Panc1 (cell line): ENCODE results near the gene MS4A15. TPM values are rescaled to one million over a fixed set of nuclear protein-coding genes. Genes with fewer than 3 reads are reported as not detected.
"Not testable (repeated sequence)": the region's sequence is repeated elsewhere in the genome, so short reads cannot be mapped to it uniquely, and the experiment has no call there.

Source experiments
- ATAC-seq: fragments of 200-7000 bp; cut with Tn5 transposase; 2 replicates; pipeline ENCODE4 v1.9.1; 2020; ENCODE audit warnings: mild to moderate bottlenecking, moderate library complexity
- BruUV-seq: library from RNA; stranded (reverse); fragments of 400-500 nt; replicated peaks from 2 replicates; lab custom pipeline; 2021; lab: Mats Ljungman, UMichigan
- CTCF ChIA-PET: fragments of 300-600 bp; sonication (Branson Sonifier 250); formaldehyde crosslinking; loops from one replicate; lab custom pipeline; 2022; ENCODE audit warnings: antibody characterized with exemption; lab: Charles Lee
- POLR2A ChIA-PET: fragments of 300-600 bp; sonication (Branson Sonifier 250); formaldehyde crosslinking; loops from one replicate; lab custom pipeline; 2022; ENCODE audit warnings: antibody characterized with exemption; lab: Charles Lee
- DNase-seq: peaks from one replicate; pipeline ENCODE4 v3.0.0-alpha.2; 2010; ENCODE audit warnings: low read depth, low spot score
- H3K27ac ChIP-seq: 2 replicates; pipeline ENCODE4 v1.5.1; 2011; ENCODE audit warnings: mild to moderate bottlenecking, low read length, inconsistent platforms
- H3K27me3 ChIP-seq: fragments of 200-500 bp; sonication (Bioruptor generic); 2 replicates; pipeline ENCODE4 v1.6.0; 2014; ENCODE audit warnings: low read length, inconsistent platforms; ENCODE audit not compliant: control insufficient read depth, insufficient read depth
- H3K36me3 ChIP-seq: fragments of 200-500 bp; sonication (Bioruptor generic); 2 replicates; pipeline ENCODE4 v1.5.1; 2014; ENCODE audit warnings: inconsistent platforms, mild to moderate bottlenecking, low read length, moderate library complexity; ENCODE audit not compliant: control insufficient read depth, insufficient read depth
- H3K4me1 ChIP-seq: 2 replicates; pipeline ENCODE4 v1.5.1; 2011; ENCODE audit warnings: inconsistent platforms, mild to moderate bottlenecking, low read length, moderate library complexity; ENCODE audit not compliant: control insufficient read depth, insufficient read depth
- H3K4me3 ChIP-seq, 2 experiments: 2 replicates each; pipeline ENCODE4 v1.5.1; 2011 to 2012; ENCODE audit warnings: low read depth in 2 of 2, low read length in 2 of 2, mild to moderate bottlenecking in 2 of 2, inconsistent platforms in 1 of 2, moderate library complexity in 1 of 2
- H3K9me3 ChIP-seq: fragments of 200-500 bp; sonication (Bioruptor generic); 2 replicates; pipeline ENCODE4 v1.5.1; 2014; ENCODE audit warnings: low read depth, mild to moderate bottlenecking, inconsistent platforms, low read length, moderate library complexity; ENCODE audit not compliant: control insufficient read depth, insufficient read depth
- POLR2AphosphoS5 ChIP-seq: IDR thresholded peaks from 2 replicates; pipeline ENCODE4 v1.6.1; 2012; ENCODE audit warnings: mild to moderate bottlenecking, low read depth, low read length, moderate library complexity
- SIN3A ChIP-seq: IDR thresholded peaks from 2 replicates; pipeline ENCODE4 v1.6.1; 2012; ENCODE audit warnings: low read depth, mild to moderate bottlenecking, low read length, moderate library complexity, borderline replicate concordance; ENCODE audit not compliant: insufficient read depth
- TCF7L2 ChIP-seq: IDR thresholded peaks from 2 replicates; pipeline ENCODE4 v1.6.1; 2011; ENCODE audit warnings: mild to moderate bottlenecking, low read depth, low read length, inconsistent platforms
- in situ Hi-C: cut with HindIII; loops from 2 replicates; pipeline ENCODE4 v1.10.0; 2016; ENCODE audit warnings: low sequenced_read_pairs, low pct_unique_long_range_greater_than_20kb
- intact Hi-C: fragments of 100-400 bp; cut with micrococcal nuclease; formaldehyde crosslinking; loops from one replicate; pipeline ENCODE4 v1.10.0; 2022; ENCODE audit not compliant: unreplicated experiment
- total RNA-seq: library from RNA; stranded (reverse); gene quantifications from one replicate; pipeline ENCODE4 v1.2.1, GENCODE V29; 2021; ENCODE audit not compliant: unreplicated experiment
- TF ChIP-seq, protein P1 (sequence below): fragments of 450-650 bp; IDR thresholded peaks from 2 replicates; pipeline ENCODE4 v1.5.1; 2017; ENCODE audit warnings: mild to moderate bottlenecking
- TF ChIP-seq, protein P2 (sequence below), 2 experiments: IDR thresholded peaks; 2 replicates each; pipeline ENCODE4 v1.6.1; 2011 to 2012; ENCODE audit warnings: low read depth in 2 of 2, control low read depth in 1 of 2, low read length in 1 of 2, mild to moderate bottlenecking in 1 of 2, moderate library complexity in 1 of 2; ENCODE audit not compliant: insufficient read depth in 1 of 2

MS4A15 gene
- total RNA-seq, 1 experiment from 2014 or later: not detected

DNA sequence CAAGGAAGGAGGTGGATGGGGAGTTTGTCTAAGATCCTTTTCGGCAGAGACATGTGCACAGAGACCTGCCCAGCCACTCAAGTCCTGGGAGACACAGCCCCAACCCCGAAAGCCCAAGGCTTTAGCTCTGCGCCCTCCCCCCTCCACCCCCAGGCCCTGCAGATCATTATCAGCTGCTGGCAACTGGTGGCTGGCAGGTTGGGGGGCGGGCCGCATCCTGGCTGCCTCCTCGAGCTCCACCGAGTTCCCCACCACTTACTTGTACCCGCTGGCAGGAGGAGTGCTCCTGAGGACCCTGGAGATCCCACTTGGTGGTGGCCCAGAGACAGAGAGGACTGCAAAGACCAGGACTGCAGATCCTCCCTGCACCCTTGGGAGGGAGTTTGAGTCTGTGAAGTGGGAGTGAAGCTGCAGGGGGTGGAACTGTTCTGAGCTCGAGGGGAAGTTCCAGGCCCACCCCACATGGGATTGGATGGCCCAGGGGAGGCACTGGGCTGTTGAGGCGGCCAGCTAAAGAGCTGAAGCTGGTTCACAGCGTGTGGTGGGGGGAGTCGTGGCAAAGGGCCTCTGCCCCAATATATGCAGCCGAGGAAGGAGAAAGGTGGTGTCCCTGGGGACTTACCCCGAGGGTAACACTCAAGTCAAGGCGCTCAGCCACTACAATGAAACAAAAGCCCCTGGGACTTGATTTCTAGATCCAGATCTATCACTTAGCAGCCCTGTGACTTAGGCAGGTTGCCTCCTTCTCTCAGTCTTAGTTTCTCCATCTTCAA lies 65.3 kb downstream of the MS4A15 start:
- no peak for ATAC-seq
- intact Hi-C loops (loop anchor here (5.0 kb wide), 1 partner anchor 45 kb away; no protein-coding TSS in a partner anchor), in situ Hi-C loops (no loop called here)
- TF ChIP-seq TCF7L2 (no peak), POLR2AphosphoS5 (no peak), SIN3A (no peak)
- TF ChIP-seq, protein P1, sequence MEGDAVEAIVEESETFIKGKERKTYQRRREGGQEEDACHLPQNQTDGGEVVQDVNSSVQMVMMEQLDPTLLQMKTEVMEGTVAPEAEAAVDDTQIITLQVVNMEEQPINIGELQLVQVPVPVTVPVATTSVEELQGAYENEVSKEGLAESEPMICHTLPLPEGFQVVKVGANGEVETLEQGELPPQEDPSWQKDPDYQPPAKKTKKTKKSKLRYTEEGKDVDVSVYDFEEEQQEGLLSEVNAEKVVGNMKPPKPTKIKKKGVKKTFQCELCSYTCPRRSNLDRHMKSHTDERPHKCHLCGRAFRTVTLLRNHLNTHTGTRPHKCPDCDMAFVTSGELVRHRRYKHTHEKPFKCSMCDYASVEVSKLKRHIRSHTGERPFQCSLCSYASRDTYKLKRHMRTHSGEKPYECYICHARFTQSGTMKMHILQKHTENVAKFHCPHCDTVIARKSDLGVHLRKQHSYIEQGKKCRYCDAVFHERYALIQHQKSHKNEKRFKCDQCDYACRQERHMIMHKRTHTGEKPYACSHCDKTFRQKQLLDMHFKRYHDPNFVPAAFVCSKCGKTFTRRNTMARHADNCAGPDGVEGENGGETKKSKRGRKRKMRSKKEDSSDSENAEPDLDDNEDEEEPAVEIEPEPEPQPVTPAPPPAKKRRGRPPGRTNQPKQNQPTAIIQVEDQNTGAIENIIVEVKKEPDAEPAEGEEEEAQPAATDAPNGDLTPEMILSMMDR: no peak
- TF ChIP-seq, protein P2, sequence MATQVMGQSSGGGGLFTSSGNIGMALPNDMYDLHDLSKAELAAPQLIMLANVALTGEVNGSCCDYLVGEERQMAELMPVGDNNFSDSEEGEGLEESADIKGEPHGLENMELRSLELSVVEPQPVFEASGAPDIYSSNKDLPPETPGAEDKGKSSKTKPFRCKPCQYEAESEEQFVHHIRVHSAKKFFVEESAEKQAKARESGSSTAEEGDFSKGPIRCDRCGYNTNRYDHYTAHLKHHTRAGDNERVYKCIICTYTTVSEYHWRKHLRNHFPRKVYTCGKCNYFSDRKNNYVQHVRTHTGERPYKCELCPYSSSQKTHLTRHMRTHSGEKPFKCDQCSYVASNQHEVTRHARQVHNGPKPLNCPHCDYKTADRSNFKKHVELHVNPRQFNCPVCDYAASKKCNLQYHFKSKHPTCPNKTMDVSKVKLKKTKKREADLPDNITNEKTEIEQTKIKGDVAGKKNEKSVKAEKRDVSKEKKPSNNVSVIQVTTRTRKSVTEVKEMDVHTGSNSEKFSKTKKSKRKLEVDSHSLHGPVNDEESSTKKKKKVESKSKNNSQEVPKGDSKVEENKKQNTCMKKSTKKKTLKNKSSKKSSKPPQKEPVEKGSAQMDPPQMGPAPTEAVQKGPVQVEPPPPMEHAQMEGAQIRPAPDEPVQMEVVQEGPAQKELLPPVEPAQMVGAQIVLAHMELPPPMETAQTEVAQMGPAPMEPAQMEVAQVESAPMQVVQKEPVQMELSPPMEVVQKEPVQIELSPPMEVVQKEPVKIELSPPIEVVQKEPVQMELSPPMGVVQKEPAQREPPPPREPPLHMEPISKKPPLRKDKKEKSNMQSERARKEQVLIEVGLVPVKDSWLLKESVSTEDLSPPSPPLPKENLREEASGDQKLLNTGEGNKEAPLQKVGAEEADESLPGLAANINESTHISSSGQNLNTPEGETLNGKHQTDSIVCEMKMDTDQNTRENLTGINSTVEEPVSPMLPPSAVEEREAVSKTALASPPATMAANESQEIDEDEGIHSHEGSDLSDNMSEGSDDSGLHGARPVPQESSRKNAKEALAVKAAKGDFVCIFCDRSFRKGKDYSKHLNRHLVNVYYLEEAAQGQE (IDR thresholded peaks at IDR 0.05; ENCODE audit: insufficient read depth in 1 of 2, low read depth in 2 of 2, low read length in 1 of 2): no peak
- no peaks in the 10 kb centered on the region for H3K9me3 ChIP-seq
- no peaks in the 10 kb centered on the region for H3K36me3 ChIP-seq
- H3K4me1 ChIP-seq: no peaks in the 10 kb centered on the region
- POLR2A ChIA-PET: no interaction called here
- no peak overlapping the region for H3K27ac ChIP-seq
- H3K27me3 ChIP-seq: no peaks in the 10 kb centered on the region
- CTCF ChIA-PET: no interaction called here
- DNase-seq: no peak
- no peak overlapping the region for H3K4me3 ChIP-seq
- BruUV-seq: no TSS peak

DNA sequence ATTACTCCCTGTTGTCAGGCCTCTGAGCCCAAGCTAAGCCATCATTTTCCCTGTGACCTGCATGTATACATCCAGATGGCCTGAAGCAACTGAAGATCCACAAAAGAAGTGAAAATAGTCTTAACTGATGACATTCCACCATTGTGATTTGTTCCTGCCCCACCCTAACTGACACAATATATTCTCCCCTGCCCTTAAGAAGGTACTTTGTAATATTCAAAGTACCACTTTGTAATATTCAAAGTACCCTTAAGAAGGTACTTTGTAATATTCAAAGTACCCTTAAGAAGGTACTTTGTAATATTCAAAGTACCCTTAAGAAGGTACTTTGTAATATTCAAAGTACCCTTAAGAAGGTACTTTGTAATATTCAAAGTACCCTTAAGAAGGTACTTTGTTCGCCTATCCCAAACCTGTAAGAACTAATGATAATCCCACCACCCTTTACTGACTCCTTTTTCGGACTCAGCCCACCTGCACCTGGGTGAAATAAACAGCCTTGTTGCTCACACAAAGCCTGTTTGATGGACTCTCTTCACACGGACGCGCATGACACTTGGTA lies 67.2 kb downstream of the MS4A15 start:
- BruUV-seq, in situ Hi-C loops, H3K4me1 ChIP-seq, ATAC-seq, H3K27me3 ChIP-seq, POLR2A ChIA-PET, H3K36me3 ChIP-seq, DNase-seq, H3K27ac ChIP-seq, H3K4me3 ChIP-seq, H3K9me3 ChIP-seq, CTCF ChIA-PET: not testable (repeated sequence)
- intact Hi-C loops: loop anchor here (5.0 kb wide), 1 partner anchor 47 kb away; no protein-coding TSS in a partner anchor

DNA sequence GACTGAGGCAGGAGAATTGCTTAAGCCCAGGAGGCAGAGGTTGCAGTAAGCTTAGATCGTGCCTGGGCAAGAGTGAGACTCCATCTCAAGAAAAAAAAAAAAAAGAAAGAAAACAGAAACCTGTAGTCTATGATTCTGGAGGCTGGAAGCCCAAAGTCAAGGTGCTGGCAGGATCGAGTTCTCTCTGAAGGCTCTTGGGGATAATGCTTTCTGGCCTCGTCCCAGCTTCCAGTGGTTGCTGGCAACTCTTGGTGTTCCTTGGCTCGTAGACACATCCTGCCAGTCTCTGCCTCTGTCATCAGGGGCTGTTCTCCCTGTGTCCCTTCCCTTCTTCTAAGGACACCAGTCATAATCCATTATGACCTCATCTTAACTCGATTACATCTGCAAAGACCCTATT lies 68.5 kb downstream of the MS4A15 start:
- intact Hi-C loops (no loop called here), in situ Hi-C loops (no loop called here)
- H3K27ac ChIP-seq: no peak overlapping the region
- ATAC-seq: no peak
- no peak for TF ChIP-seq TCF7L2
- TF ChIP-seq, protein P1: no peak
- no peak for TF ChIP-seq SIN3A
- no peak for TF ChIP-seq POLR2AphosphoS5
- TF ChIP-seq, protein P2 (IDR thresholded peaks at IDR 0.05; ENCODE audit: insufficient read depth in 1 of 2, low read depth in 2 of 2, low read length in 1 of 2): no peak
- no peak overlapping the region for H3K4me3 ChIP-seq
- no TSS peak for BruUV-seq
- DNase-seq: no peak
- ChIA-PET CTCF (no interaction called here), POLR2A (no interaction called here)
- no peaks in the 10 kb centered on the region for H3K27me3 ChIP-seq
- H3K9me3 ChIP-seq: no peaks in the 10 kb centered on the region
- no peaks in the 10 kb centered on the region for H3K36me3 ChIP-seq
- no peaks in the 10 kb centered on the region for H3K4me1 ChIP-seq
